ENCODE measurements around the gene HCRTR1. TPM values are rescaled to one million over a fixed set of nuclear protein-coding genes. Genes with fewer than 3 reads are reported as not detected.

HCRTR1 gene
- total and polyA plus RNA-seq, 5 experiments from 2014 or later: not detected

GRCh38 chr1:31644560-31645273 lies 27.2 kb downstream of the HCRTR1 start, which contains the start of gene PEF1:
Gene PEF1 (minus strand): TSS chr1:31644876. CDS start chr1:31644864, 12 bp downstream.
- no peaks in the 10 kb centered on the region for H3K36me3 Mint-ChIP-seq
- peak within 1 kb of the TSS; percentile 95 to 100 (median 98) for H3K4me3 Mint-ChIP-seq
- DNase-seq (peak; percentile 97 to 100 (median 99)), ATAC-seq (peak; percentile 85 to 88)
- H3K4me1 Mint-ChIP-seq: peaks cover 14 to 44% (median 35%) of the 10 kb centered on the region in 4 donors
- POLR2A ChIA-PET: interaction anchor here (0.6 to 1.7 kb wide), 8 partner anchors 10 to 1006 kb away, joined by 3 to 5 read pairs (median 4); partner anchors contain the start of genes KHDRBS1, KPNA6 and RBBP4
- no peaks in the 10 kb centered on the region for H3K9me3 Mint-ChIP-seq
- peak within 1 kb of the TSS; percentile 98 to 100 (median 100) for H3K27ac Mint-ChIP-seq
- H3K27me3 Mint-ChIP-seq: no peaks in the 10 kb centered on the region

GRCh38 chr1:31645274-31645568 lies 27.7 kb downstream of the HCRTR1 start:
- Mint-ChIP-seq H3K27me3 (no peaks in the 10 kb centered on the region), H3K4me3 (peak overlapping the region; percentile 95 to 100 (median 98)), H3K36me3 (no peaks in the 10 kb centered on the region), H3K27ac (peak overlapping the region; percentile 98 to 100 (median 100)), H3K9me3 (no peaks in the 10 kb centered on the region), H3K4me1 (peaks cover 14 to 44% (median 35%) of the 10 kb centered on the region in 4 donors)
- DNase-seq (no peak), ATAC-seq (no peak)
- POLR2A ChIA-PET: interaction anchor here (0.6 to 1.7 kb wide), 7 partner anchors 12 to 1006 kb away, joined by 3 to 5 read pairs (median 4); partner anchors contain the start of genes KHDRBS1, KPNA6 and RBBP4

- POLR2A ChIA-PET: no interaction called here
- Mint-ChIP-seq H3K27me3 (no peaks in the 10 kb centered on the region), H3K27ac (peak overlapping the region in 9 of 10 donors; percentile 64 to 100 (median 100)), H3K4me3 (peak overlapping the region in 9 of 10 donors; percentile 95 to 100 (median 98)), H3K9me3 (no peaks in the 10 kb centered on the region), H3K4me1 (peaks cover 14 to 44% (median 35%) of the 10 kb centered on the region in 4 donors), H3K36me3 (no peaks in the 10 kb centered on the region)
- no peak for ATAC-seq
- DNase-seq: no peak
These were observed 28.9 kb downstream of the HCRTR1 start for GRCh38 chr1:31646259-31646960.

GRCh38 chr1:31647106-31647505 lies 29.6 kb downstream of the HCRTR1 start:
- H3K9me3 Mint-ChIP-seq: no peaks in the 10 kb centered on the region
- H3K4me3 Mint-ChIP-seq: peak overlapping the region in 9 of 10 donors; percentile 3 to 100 (median 67)

GRCh38 chr1:31648190-31648589 lies 30.7 kb downstream of the HCRTR1 start:
- peaks cover 14 to 36% (median 31%) of the 10 kb centered on the region in 4 donors for H3K4me1 Mint-ChIP-seq
- no peaks in the 10 kb centered on the region for H3K27me3 Mint-ChIP-seq
- no peaks in the 10 kb centered on the region for H3K36me3 Mint-ChIP-seq
- no peak overlapping the region for H3K4me3 Mint-ChIP-seq
- POLR2A ChIA-PET: interaction anchor here (0.7 kb wide), 1 partner anchor 1123 kb away, joined by 4 read pairs; no protein-coding TSS in a partner anchor
- no peaks in the 10 kb centered on the region for H3K9me3 Mint-ChIP-seq
- ATAC-seq: no peak
- DNase-seq: no peak
- no peak overlapping the region for H3K27ac Mint-ChIP-seq

More at GRCh38 chr1:31647106-31647505, 29.6 kb downstream of the HCRTR1 start:
- POLR2A ChIA-PET: no interaction called here
- no peaks in the 10 kb centered on the region for H3K36me3 Mint-ChIP-seq
- DNase-seq: no peak
- H3K4me1 Mint-ChIP-seq: peaks cover 14 to 44% (median 35%) of the 10 kb centered on the region in 4 donors
- H3K27me3 Mint-ChIP-seq: no peaks in the 10 kb centered on the region
- ATAC-seq: no peak
- H3K27ac Mint-ChIP-seq: peak overlapping the region in 5 of 10 donors; percentile 5 to 80 (median 70)

- Mint-ChIP-seq H3K36me3 (no peaks in the 10 kb centered on the region), H3K27me3 (no peaks in the 10 kb centered on the region), H3K4me1 (peaks cover 13 to 30% (median 25%) of the 10 kb centered on the region in 4 donors), H3K9me3 (no peaks in the 10 kb centered on the region), H3K27ac (no peak overlapping the region), H3K4me3 (no peak overlapping the region)
- DNase-seq (no peak), ATAC-seq (no peak)
- POLR2A ChIA-PET: no interaction called here
These were observed 31.3 kb downstream of the HCRTR1 start for GRCh38 chr1:31648641-31649357.

- Mint-ChIP-seq H3K27ac (no peak overlapping the region), H3K4me3 (no peak overlapping the region), H3K27me3 (no peaks in the 10 kb centered on the region), H3K9me3 (no peaks in the 10 kb centered on the region), H3K4me1 (peaks cover 8 to 14% (median 10%) of the 10 kb centered on the region in 4 donors), H3K36me3 (no peaks in the 10 kb centered on the region)
- DNase-seq (no peak), ATAC-seq (no peak)
- POLR2A ChIA-PET: no interaction called here
These were observed 32.9 kb downstream of the HCRTR1 start for GRCh38 chr1:31650161-31651088.

- ATAC-seq (no peak), DNase-seq (no peak)
- no peak overlapping the region for H3K27ac Mint-ChIP-seq
- no peaks in the 10 kb centered on the region for H3K36me3 Mint-ChIP-seq
- POLR2A ChIA-PET: no interaction called here
- H3K4me3 Mint-ChIP-seq: no peak overlapping the region
- H3K9me3 Mint-ChIP-seq: no peaks in the 10 kb centered on the region
- peaks cover 3 to 8% (median 6%) of the 10 kb centered on the region in 4 donors for H3K4me1 Mint-ChIP-seq
- H3K27me3 Mint-ChIP-seq: peaks cover 0 to 2% (median 0%) of the 10 kb centered on the region in 5 donors
These were observed 33.6 kb downstream of the HCRTR1 start for GRCh38 chr1:31651089-31651420.

GRCh38 chr1:31651766-31652165 lies 34.3 kb downstream of the HCRTR1 start:
- Mint-ChIP-seq H3K36me3 (no peaks in the 10 kb centered on the region), H3K9me3 (no peaks in the 10 kb centered on the region), H3K4me1 (peaks cover 0 to 2% (median 2%) of the 10 kb centered on the region in 4 donors), H3K4me3 (no peak overlapping the region), H3K27me3 (peaks cover 0 to 2% (median 0%) of the 10 kb centered on the region in 5 donors), H3K27ac (no peak overlapping the region)
- POLR2A ChIA-PET: no interaction called here
- no peak for ATAC-seq
- no peak for DNase-seq

GRCh38 chr1:31652891-31653499 lies 35.5 kb downstream of the HCRTR1 start:
- Mint-ChIP-seq H3K27me3 (peaks cover 0 to 6% (median 0%) of the 10 kb centered on the region in 5 donors), H3K4me1 (no peaks in the 10 kb centered on the region), H3K9me3 (no peaks in the 10 kb centered on the region), H3K4me3 (no peak overlapping the region), H3K36me3 (no peaks in the 10 kb centered on the region), H3K27ac (no peak overlapping the region)
- DNase-seq (no peak), ATAC-seq (no peak)
- POLR2A ChIA-PET: interaction anchor here (0.6 kb wide), 2 partner anchors 12 to 17 kb away, joined by 3 to 4 read pairs; no protein-coding TSS in a partner anchor

GRCh38 chr1:31653717-31654473 lies 36.4 kb downstream of the HCRTR1 start:
- no peak for ATAC-seq
- POLR2A ChIA-PET: no interaction called here
- Mint-ChIP-seq H3K36me3 (no peaks in the 10 kb centered on the region), H3K4me1 (no peaks in the 10 kb centered on the region), H3K4me3 (no peak overlapping the region), H3K27me3 (peaks cover 0 to 8% (median 0%) of the 10 kb centered on the region in 5 donors), H3K9me3 (no peaks in the 10 kb centered on the region), H3K27ac (no peak overlapping the region)
- no peak for DNase-seq
